A673 (cell line): ENCODE measurements around the gene PPP1R11. TPM values are rescaled to one million over a fixed set of nuclear protein-coding genes. Genes with fewer than 3 reads are reported as not detected.
A peak's percentile ranks its signal among the peaks of the same experiment; 100 is the strongest.

Experiments
- BruUV-seq: library from RNA; stranded (reverse); fragments of 400-500 nt; replicated peaks from 2 replicates; lab custom pipeline; 2021; lab: Mats Ljungman, UMichigan
- CTCF ChIA-PET: fragments of 300-600 bp; sonication (Branson Sonifier 250); formaldehyde crosslinking; loops from one replicate; lab custom pipeline; 2022; ENCODE audit warnings: antibody characterized with exemption; lab: Charles Lee
- POLR2A ChIA-PET: fragments of 300-600 bp; sonication (Branson Sonifier 250); formaldehyde crosslinking; loops from one replicate; lab custom pipeline; 2022; ENCODE audit warnings: antibody characterized with exemption; ENCODE audit not compliant: low non-redundant PET; lab: Charles Lee
- DNase-seq: peaks from one replicate; pipeline ENCODE4 v3.0.0-alpha.2; 2015; ENCODE audit warnings: low spot score
- H3K27ac ChIP-seq: fragments of 200-600 bp; sonication (generic); 2 replicates; pipeline ENCODE4 v1.5.1; 2016; ENCODE audit warnings: mixed run types, low read depth, mild to moderate bottlenecking, mixed read lengths, antibody characterized with exemption, low read length; ENCODE audit not compliant: poor library complexity, severe bottlenecking
- H3K27me3 ChIP-seq: fragments of 200-600 bp; sonication (generic); replicated peaks from 2 replicates; pipeline ENCODE4 v1.6.1; 2017; ENCODE audit warnings: mixed run types, low read depth, mild to moderate bottlenecking, mixed read lengths, antibody characterized with exemption, low read length; ENCODE audit not compliant: insufficient read depth, poor library complexity
- H3K36me3 ChIP-seq: fragments of 200-600 bp; sonication (generic); 2 replicates; pipeline ENCODE4 v1.6.1; 2016; ENCODE audit warnings: mixed run types, mild to moderate bottlenecking, mixed read lengths, antibody characterized with exemption, low read length; ENCODE audit not compliant: insufficient read depth, poor library complexity, severe bottlenecking
- H3K4me1 ChIP-seq: fragments of 200-600 bp; sonication (generic); 2 replicates; pipeline ENCODE4 v1.6.1; 2017; ENCODE audit warnings: mixed run types, mild to moderate bottlenecking, mixed read lengths, antibody characterized with exemption, low read length; ENCODE audit not compliant: insufficient read depth, poor library complexity, severe bottlenecking
- H3K4me3 ChIP-seq: fragments of 200-600 bp; sonication (generic); 2 replicates; pipeline ENCODE4 v1.5.1; 2016; ENCODE audit warnings: low read depth, mixed run types, mild to moderate bottlenecking, mixed read lengths, low read length; ENCODE audit not compliant: poor library complexity, severe bottlenecking
- H3K9me3 ChIP-seq: fragments of 200-600 bp; sonication (generic); 2 replicates; pipeline ENCODE4 v1.6.1; 2016; ENCODE audit warnings: mixed run types, low read depth, mild to moderate bottlenecking, mixed read lengths, antibody characterized with exemption, low read length; ENCODE audit not compliant: poor library complexity, severe bottlenecking
- CTCF ChIP-seq: fragments of 300-800, 200-600 bp; sonication (generic); conservative IDR thresholded peaks from 2 replicates; pipeline ENCODE4 v1.5.1; 2017; ENCODE audit warnings: low read depth, mild to moderate bottlenecking, antibody characterized with exemption, low read length, moderate library complexity, mixed read lengths
- EZH2 ChIP-seq: fragments of 200-600 bp; sonication (generic); IDR thresholded peaks from 2 replicates; pipeline ENCODE4 v1.6.1; 2017; ENCODE audit warnings: borderline replicate concordance, low read depth, mild to moderate bottlenecking, mixed read lengths, antibody characterized with exemption, low read length; ENCODE audit not compliant: poor library complexity, severe bottlenecking
- intact Hi-C: fragments of 100-400 bp; cut with micrococcal nuclease; formaldehyde crosslinking; loops from one replicate; pipeline ENCODE4 v1.10.0; 2022; ENCODE audit not compliant: unreplicated experiment
- total RNA-seq: library from RNA; stranded (reverse); gene quantifications from 2 replicates; pipeline ENCODE4 v1.2.3, GENCODE V29; 2021

The PPP1R11 gene
- total RNA-seq, 1 experiment from 2014 or later: 46.2 TPM

GRCh38 chr6:30062471-30063178 lies 4.4 kb upstream of the PPP1R11 start:
- no peaks in the 10 kb centered on the region for H3K9me3 ChIP-seq
- ChIA-PET CTCF (interaction anchor here (0.7 kb wide), 1 partner anchor 30 kb away, joined by 3 read pairs; no protein-coding TSS in a partner anchor), POLR2A (no interaction called here)
- peaks cover 8% of the 10 kb centered on the region for H3K36me3 ChIP-seq
- peak overlapping the region; percentile 85 for H3K27ac ChIP-seq
- intact Hi-C loops: no loop called here
- peak overlapping the region; percentile 90 for H3K4me3 ChIP-seq
- BruUV-seq: no TSS peak
- DNase-seq: no peak
- no peaks in the 10 kb centered on the region for H3K27me3 ChIP-seq
- no peak for TF ChIP-seq EZH2
- no peak for TF ChIP-seq CTCF
- peaks cover 23% of the 10 kb centered on the region for H3K4me1 ChIP-seq

GRCh38 chr6:30063315-30063714 lies 3.7 kb upstream of the PPP1R11 start:
- ChIA-PET POLR2A (no interaction called here), CTCF (no interaction called here)
- no peak overlapping the region for H3K27ac ChIP-seq
- H3K27me3 ChIP-seq: no peaks in the 10 kb centered on the region
- H3K4me3 ChIP-seq: no peak overlapping the region
- BruUV-seq: no TSS peak
- intact Hi-C loops: no loop called here
- peaks cover 28% of the 10 kb centered on the region for H3K4me1 ChIP-seq
- H3K36me3 ChIP-seq: peaks cover 8% of the 10 kb centered on the region
- no peak for DNase-seq
- H3K9me3 ChIP-seq: no peaks in the 10 kb centered on the region
- TF ChIP-seq CTCF: no peak
- TF ChIP-seq EZH2: no peak

GRCh38 chr6:30066082-30066481 lies 916 bp upstream of the PPP1R11 start:
- Histone ChIP-seq H3K27ac (peak overlapping the region; percentile 83), H3K4me1 (peaks cover 20% of the 10 kb centered on the region), H3K27me3 (peaks cover 3% of the 10 kb centered on the region), H3K9me3 (no peaks in the 10 kb centered on the region), H3K4me3 (peak overlapping the region; percentile 73), H3K36me3 (peaks cover 11% of the 10 kb centered on the region)
- DNase-seq: no peak
- CTCF ChIA-PET: no interaction called here
- intact Hi-C loops: loop anchor here (5.0 kb wide), 1 partner anchor 36 kb away; no protein-coding TSS in a partner anchor
- POLR2A ChIA-PET: no interaction called here
- no TSS peak for BruUV-seq
- TF ChIP-seq CTCF (no peak), EZH2 (no peak)
